ENCODE results near the gene CDC42BPA.

- TF ChIP-seq GATA2 (CRISPR knock-in tag; IDR thresholded peaks at IDR 0.05) = no peak
- no peak for TF ChIP-seq POLR2AphosphoS5 (IDR thresholded peaks at IDR 0.05; ENCODE audit: control insufficient read depth, insufficient read depth, low read depth, low read length)
- TF ChIP-seq CHD2 (IDR thresholded peaks at IDR 0.05; ENCODE audit: low read depth, low read length) = no peak
- no peak for TF ChIP-seq NFRKB (IDR thresholded peaks at IDR 0.05; ENCODE audit: low read depth)
- TF ChIP-seq TEAD1 (CRISPR knock-in tag; IDR thresholded peaks at IDR 0.05) = no peak
- no peak for TF ChIP-seq SMAD3 (CRISPR knock-in tag; conservative IDR thresholded peaks at IDR 0.05)
- no peak; the same call in 1 of the 2 replicates for TF ChIP-seq PML (IDR thresholded peaks at IDR 0.05; ENCODE audit: low read length)
- TF ChIP-seq JUND (IDR thresholded peaks at IDR 0.05; ENCODE audit: borderline replicate concordance, low read depth, low read length) = no peak
- TF ChIP-seq JUND (tag; IDR thresholded peaks at IDR 0.05; ENCODE audit: borderline replicate concordance, low read depth, low read length) = no peak
- TF ChIP-seq E2F1 (CRISPR knock-in tag; IDR thresholded peaks at IDR 0.05) = no peak
- no peak for TF ChIP-seq TARDBP (IDR thresholded peaks at IDR 0.05)
These were observed 331.1 kb downstream of the CDC42BPA start for GRCh38 chr1:226987179-226987536.
